K562 (cell line): ENCODE data around the gene KLHL8. TPM values are rescaled to one million over a fixed set of nuclear protein-coding genes. Genes with fewer than 3 reads are reported as not detected.

Source experiments
- ATAC-seq: fragments of 200-7000 bp; cut with Tn5 transposase; 3 replicates; pipeline ENCODE4 v1.9.1; 2020; ENCODE audit warnings: moderate library complexity
- BruUV-seq: library from RNA; stranded (reverse); fragments of 400-500 nt; replicated peaks from 2 replicates; lab custom pipeline; 2021; lab: Mats Ljungman, UMichigan
- CTCF ChIA-PET: fragments of 300-600 bp; formaldehyde crosslinking; extraction: SDS; loops from one replicate; lab custom pipeline; 2021; ENCODE audit warnings: low intra/inter-chr PET ratio; lab: Yijun Ruan, JAX
- POLR2A ChIA-PET: fragments of 300-600, 350-650 bp; sonication (Branson Sonifier 250); formaldehyde crosslinking; extraction: SDS; loops from one replicate; lab custom pipeline; 2021; ENCODE audit warnings: antibody characterized with exemption, inconsistent platforms; lab: Yijun Ruan, JAX
- DNase-seq, 4 experiments: peaks; one replicate each; pipeline versions ENCODE4 v3.0.0 to v3.0.0-alpha.2; 2011 to 2018; ENCODE audit warnings: low spot score in 3 of 4, mixed read lengths in 3 of 4; ENCODE audit errors: extremely low read depth in 1 of 4
- FAIRE-seq: peaks from 2 replicates; lab custom pipeline; 2011; peaks lifted over from hg19 to GRCh38; lab: Jason Lieb, UNC
- H2AFZ ChIP-seq: 2 replicates; pipeline ENCODE4 v1.6.0; 2011; ENCODE audit warnings: low read depth, low read length, control low read depth, inconsistent platforms
- H3K27ac ChIP-seq: fragments of 200-600 bp; 3 replicates; pipeline ENCODE4 v1.8.0; 2011; ENCODE audit warnings: low read depth, mild to moderate bottlenecking, control low read depth, inconsistent platforms, low read length, moderate library complexity, mixed read lengths; ENCODE audit errors: extremely low read depth
- H3K27me3 ChIP-seq, 2 experiments: fragments of 300-600 bp in 1 of 2; 2 replicates in 1 of 2; 3 replicates in 1 of 2; pipeline versions ENCODE4 v1.6.0 to v1.8.0; 2011; ENCODE audit warnings: inconsistent platforms in 2 of 2, low read length in 2 of 2, mild to moderate bottlenecking in 1 of 2, mixed read lengths in 1 of 2, moderate library complexity in 1 of 2; ENCODE audit not compliant: control insufficient read depth in 2 of 2, insufficient read depth in 2 of 2
- H3K36me3 ChIP-seq: fragments of 300-600 bp; 3 replicates; pipeline ENCODE4 v1.8.0; 2011; ENCODE audit warnings: mild to moderate bottlenecking, low read length, inconsistent platforms; ENCODE audit not compliant: control insufficient read depth, insufficient read depth
- H3K4me1 ChIP-seq, 2 experiments: fragments of 200-600 bp in 1 of 2; replicated peaks in 1 of 2; 2 replicates in 1 of 2; 3 replicates in 1 of 2; pipeline versions ENCODE4 v1.5.1 to v1.8.0; 2011; ENCODE audit warnings: inconsistent platforms in 2 of 2, low read length in 2 of 2, mild to moderate bottlenecking in 1 of 2, mixed read lengths in 1 of 2, moderate library complexity in 1 of 2; ENCODE audit not compliant: control insufficient read depth in 2 of 2, insufficient read depth in 2 of 2
- H3K4me2 ChIP-seq: 2 replicates; pipeline ENCODE4 v1.6.1; 2011; ENCODE audit warnings: low read length, control low read depth, inconsistent platforms, mixed read lengths; ENCODE audit not compliant: insufficient read depth
- H3K4me3 ChIP-seq: fragments of 200-600 bp; sonication (generic), shearing (Covaris generic); 2 replicates; pipeline ENCODE4 v1.5.1; 2016; ENCODE audit warnings: control low read depth, inconsistent platforms
- H3K79me2 ChIP-seq: fragments of 200-600 bp; 3 replicates; pipeline ENCODE4 v1.8.0; 2011; ENCODE audit warnings: low read length, inconsistent platforms; ENCODE audit not compliant: control insufficient read depth, insufficient read depth
- H3K9ac ChIP-seq, 2 experiments: 2 replicates each; pipeline versions ENCODE4 v1.6.0 to v1.6.1; 2011; ENCODE audit warnings: low read depth in 2 of 2, low read length in 2 of 2, control low read depth in 1 of 2, inconsistent platforms in 1 of 2, mild to moderate bottlenecking in 1 of 2, mixed read lengths in 1 of 2; ENCODE audit not compliant: insufficient read depth in 1 of 2
- H3K9me1 ChIP-seq: one replicate; pipeline ENCODE4 v1.6.0; 2011; ENCODE audit warnings: inconsistent platforms, mild to moderate bottlenecking, low read length, moderate library complexity; ENCODE audit not compliant: control insufficient read depth, insufficient read depth
- H3K9me3 ChIP-seq: replicated peaks from 2 replicates; pipeline ENCODE4 v1.5.1; 2011; ENCODE audit warnings: low read depth, low read length, inconsistent platforms; ENCODE audit not compliant: control insufficient read depth, insufficient read depth
- H4K20me1 ChIP-seq: replicated peaks from 2 replicates; pipeline ENCODE4 v1.6.1; 2011; ENCODE audit warnings: low read length, inconsistent platforms, mixed read lengths; ENCODE audit not compliant: control insufficient read depth, insufficient read depth
- AFF4 ChIP-seq: sonication (generic); formaldehyde crosslinking; IDR thresholded peaks from 2 replicates; pipeline ENCODE4 v1.8.0; 2023; ENCODE audit warnings: mild to moderate bottlenecking, missing genetic modification reagents
- ATF4 ChIP-seq: fragments of 450-650 bp; formaldehyde crosslinking; IDR thresholded peaks from 2 replicates; pipeline ENCODE4 v1.4.0; 2022; ENCODE audit warnings: mild to moderate bottlenecking, moderate library complexity
- FIP1L1 ChIP-seq: fragments of 200-400 bp; formaldehyde crosslinking; IDR thresholded peaks from 2 replicates; pipeline ENCODE4 v1.6.1; 2018; ENCODE audit warnings: mild to moderate bottlenecking, low read depth, low read length; ENCODE audit not compliant: poor library complexity, severe bottlenecking
- FOXK1 ChIP-seq: sonication (generic); formaldehyde crosslinking; IDR thresholded peaks from 2 replicates; pipeline ENCODE4 v1.8.0; 2022; ENCODE audit warnings: missing genetic modification reagents, mild to moderate bottlenecking, borderline replicate concordance
- HDAC2 ChIP-seq: fragments of 450-650 bp; IDR thresholded peaks from 2 replicates; pipeline ENCODE4 v1.6.1; 2016; ENCODE audit warnings: mild to moderate bottlenecking
- LARP7 ChIP-seq: fragments of 450-650 bp; IDR thresholded peaks from 2 replicates; pipeline ENCODE4 v1.6.1; 2016
- NR2C1 ChIP-seq, 2 experiments: fragments of 450-650 bp; IDR thresholded peaks; 2 replicates each; pipeline ENCODE4 v1.6.1; 2017; ENCODE audit warnings: mild to moderate bottlenecking in 2 of 2, antibody characterized with exemption in 1 of 2, inconsistent platforms in 1 of 2, missing compliant biosample characterization in 1 of 2, missing genetic modification characterization in 1 of 2
- OTX1 ChIP-seq: fragments of 450-650 bp; formaldehyde crosslinking; IDR thresholded peaks from 2 replicates; pipeline ENCODE4 v1.4.0; 2022; ENCODE audit warnings: mild to moderate bottlenecking
- PHF21A ChIP-seq: fragments of 450-650 bp; IDR thresholded peaks from 2 replicates; pipeline ENCODE4 v1.6.1; 2017; ENCODE audit warnings: low read depth, borderline replicate concordance
- SUPT5H ChIP-seq: fragments of 450-650 bp; IDR thresholded peaks from 2 replicates; pipeline ENCODE4 v1.6.1; 2016
- ZBTB12 ChIP-seq: fragments of 250-450 bp; sonication (Bioruptor Pico); IDR thresholded peaks from 2 replicates; pipeline ENCODE4 v1.4.0; 2020
- ZBTB7A ChIP-seq: IDR thresholded peaks from 2 replicates; pipeline ENCODE4 v1.6.1; 2011; ENCODE audit warnings: low read depth, mild to moderate bottlenecking, low read length, moderate library complexity, borderline replicate concordance; ENCODE audit not compliant: control insufficient read depth
- ZNF121 ChIP-seq: sonication (generic); formaldehyde crosslinking; conservative IDR thresholded peaks from 2 replicates; pipeline ENCODE4 v1.8.0; 2022; ENCODE audit warnings: missing genetic modification reagents
- ZNF445 ChIP-seq: fragments of 250-450 bp; sonication (Bioruptor Pico); IDR thresholded peaks from 2 replicates; pipeline ENCODE4 v1.4.0; 2020; ENCODE audit warnings: low read depth, mild to moderate bottlenecking, moderate library complexity
- ZNF512 ChIP-seq: IDR thresholded peaks from 2 replicates; pipeline ENCODE4 v1.6.1; 2016; ENCODE audit warnings: missing genetic modification characterization, missing compliant biosample characterization
- WGBS: fragments of 100-300 bp; shearing (Covaris generic); methylation state at CpG from one replicate; pipeline ENCODE4 v1.1.6; 2016; ENCODE audit warnings: low coverage, mixed read lengths; ENCODE audit not compliant: insufficient coverage; ENCODE audit errors: missing lambda C conversion rate; 5-methylcytosine and 5-hydroxymethylcytosine counted together
- in situ Hi-C: fragments of 300-500 bp; cut with MboI; formaldehyde crosslinking; loops from 4 replicates; pipeline ENCODE4 v1.15.0; 2018; ENCODE audit warnings: inconsistent platforms, mixed read lengths
- intact Hi-C: fragments of 100-400 bp; cut with micrococcal nuclease; formaldehyde crosslinking; loops from 2 replicates; pipeline ENCODE4 v1.14.2; 2022
- polyA plus RNA-seq, 8 experiments: library from polyadenylated mRNA; depleted of rRNA in 4 of 8; stranded (reverse) in 5 of 8; unstranded in 3 of 8; fragments of >200 nt; fragmentation: Nextera tagmentation in 2 of 8; fragmentation: Illumina TruSeq in 1 of 8; extraction: Ambion mirVana in 2 of 8; extraction: Trizol in 1 of 8; gene quantifications; 2 replicates each; pipeline versions ENCODE4 v1.2.1 to v1.2.3, GENCODE V29; 2011 to 2014; ENCODE audit warnings: inconsistent platforms in 1 of 8, missing spikeins in 1 of 8
- total RNA-seq, 7 experiments: library from RNA; depleted of rRNA in 6 of 7; stranded (reverse); fragments of >200 nt in 6 of 7; fragmentation: Illumina TruSeq in 2 of 7; extraction: Trizol in 2 of 7; gene quantifications; 2 replicates each; pipeline versions ENCODE4 v1.2.1 to v1.2.3, GENCODE V29; 2011 to 2021; ENCODE audit warnings: low replicate concordance in 1 of 7

KLHL8 gene
- total and polyA plus RNA-seq, 9 of the 15 experiments (the other 6 are each of a cell fraction or from before 2014, with no cell fraction given) = 8.7 to 25.3 (median 15.7) TPM

- POLR2A ChIA-PET = no interaction called here
- no peaks in the 10 kb centered on the region for H3K9me1 ChIP-seq
- 16% methylated on average over 4 of the region's 4 CpGs for WGBS
- FAIRE-seq (peak; percentile 55), DNase-seq (peak in 2 of 4 experiments; percentile 16 to 24), ATAC-seq (peak; percentile 51)
- in situ Hi-C loops = loop anchor here (25.0 kb wide), 1 partner anchor 600 kb away; no protein-coding TSS in a partner anchor
- H3K27me3 ChIP-seq = no peaks in the 10 kb centered on the region
- CTCF ChIA-PET = no interaction called here
- intact Hi-C loops = no loop called here
- peak overlapping the region; percentile 34; the same call in 2 of the 3 replicates for H3K27ac ChIP-seq
- H2AFZ ChIP-seq = no peak overlapping the region
- no TSS peak for BruUV-seq
- H3K36me3 ChIP-seq = peaks cover 89% of the 10 kb centered on the region
- no peaks in the 10 kb centered on the region for H4K20me1 ChIP-seq
- H3K4me1 ChIP-seq = peaks cover 4 to 7% of the 10 kb centered on the region in 2 experiments; a peak in 3 of 5 replicates
- no peaks in the 10 kb centered on the region for H3K79me2 ChIP-seq
- H3K4me3 ChIP-seq = no peak overlapping the region
- H3K9ac ChIP-seq = no peak overlapping the region
- no peaks in the 10 kb centered on the region for H3K9me3 ChIP-seq
- peak overlapping the region; percentile 34; the same call in 1 of the 2 replicates for H3K4me2 ChIP-seq
- no peak for TF ChIP-seq ZNF512 (tag)
- TF ChIP-seq SUPT5H = no peak
- peak; percentile 73 for TF ChIP-seq ZNF121 (CRISPR knock-in tag)
- TF ChIP-seq HDAC2 = 0 out of 2 replicates have a peak, but pooled peaks have one; percentile 40
- no peak for TF ChIP-seq NR2C1 (IDR thresholded peaks at IDR 0.05)
- no peak for TF ChIP-seq NR2C1 (tag; IDR thresholded peaks at IDR 0.05)
- no peak for TF ChIP-seq LARP7
- no peak for TF ChIP-seq FOXK1 (CRISPR knock-in tag)
- TF ChIP-seq AFF4 = no peak
- TF ChIP-seq ZNF445 (CRISPR knock-in tag) = no peak
- no peak for TF ChIP-seq ZBTB7A
- no peak for TF ChIP-seq ATF4 (CRISPR knock-in tag)
- TF ChIP-seq ZBTB12 = no peak
- no peak for TF ChIP-seq PHF21A
- TF ChIP-seq OTX1 (CRISPR knock-in tag) = no peak
- no peak for TF ChIP-seq FIP1L1
Measured at GRCh38 chr4:87112063-87112462, 108.4 kb downstream of the KLHL8 start.
